ENCODE measurements around the gene PRDM2.
A peak's percentile ranks its signal among the peaks of the same experiment; 100 is the strongest.

Gene PRDM2

DNA sequence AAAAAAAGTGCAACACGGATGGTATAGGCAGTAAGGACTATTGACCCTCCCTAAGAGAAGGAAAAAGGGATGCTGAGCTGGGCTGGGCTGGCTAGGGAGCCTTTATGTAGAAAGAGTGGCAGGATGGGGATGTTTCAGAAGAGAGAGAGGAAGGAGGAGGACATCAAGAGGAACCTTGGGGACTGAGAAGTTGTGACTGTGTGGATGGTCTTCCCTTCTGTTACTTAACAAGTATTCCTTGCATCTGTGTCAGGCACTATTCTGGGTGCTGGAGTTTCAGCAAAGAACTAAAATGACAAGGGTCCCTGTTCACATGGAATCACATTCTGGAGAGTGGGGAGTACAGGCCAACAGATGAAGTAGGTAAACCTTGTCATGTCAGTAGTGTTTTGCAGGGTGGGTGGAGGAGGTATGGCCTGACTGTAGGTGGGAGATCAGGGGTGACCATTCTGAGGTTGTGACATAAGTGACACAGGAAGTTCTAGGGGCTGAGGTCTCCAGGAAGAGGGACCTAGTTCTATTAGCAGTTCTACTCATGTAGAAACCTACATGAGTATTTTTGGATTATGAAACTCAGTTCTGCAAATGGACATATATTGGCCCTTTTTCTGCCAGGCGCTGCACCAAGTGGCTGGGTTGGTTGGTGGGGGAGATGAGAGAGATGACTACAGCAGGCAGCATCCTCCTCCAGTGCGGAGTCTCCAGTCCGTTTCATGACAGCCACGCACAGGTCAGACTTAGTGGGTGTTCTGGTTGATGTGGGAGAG lies 53.8 kb downstream of the PRDM2 start:
- Histone ChIP-seq H3K9me3 (ENCODE audit: control insufficient read depth, insufficient read depth, low read depth, low read length) (no peaks in the 10 kb centered on the region), H3K36me3 (ENCODE audit: control insufficient read depth in 2 of 2, insufficient read depth in 1 of 2, low read length in 2 of 2) (peaks cover 0 to 22% of the 10 kb centered on the region in 2 experiments; a peak in 1 of 3 replicates), H3K27ac (ENCODE audit: extremely low read depth, low read depth, low read length) (no peak overlapping the region), H3K4me1 (ENCODE audit: control insufficient read depth, insufficient read depth, low read length) (peaks cover 20% of the 10 kb centered on the region), H3K4me3 (ENCODE audit: low read depth, low read length) (no peak overlapping the region)
- ChIA-PET CTCF (interaction anchor here (0.7 to 0.9 kb wide), 3 partner anchors 12 to 81 kb away, joined by 3 to 4 read pairs (median 4); no protein-coding TSS in a partner anchor), POLR2A (interaction anchor here (0.9 kb wide), 1 partner anchor 9 kb away, joined by 3 read pairs; no protein-coding TSS in a partner anchor)
- TF ChIP-seq ZNF610 (tag by site-specific recombination; IDR thresholded peaks at IDR 0.05; ENCODE audit: borderline replicate concordance) (no peak), EGR2 (tag by site-specific recombination; IDR thresholded peaks at IDR 0.05; ENCODE audit: low read depth) (0 out of 2 replicates have a peak, but pooled peaks have one; percentile 14)

- Histone ChIP-seq H3K9me3 (ENCODE audit: control insufficient read depth, insufficient read depth, low read depth, low read length) (no peaks in the 10 kb centered on the region), H3K4me3 (ENCODE audit: low read depth, low read length) (no peak overlapping the region), H3K36me3 (ENCODE audit: control insufficient read depth in 2 of 2, insufficient read depth in 1 of 2, low read length in 2 of 2) (peaks cover 0 to 22% of the 10 kb centered on the region in 2 experiments; a peak in 1 of 3 replicates), H3K27ac (ENCODE audit: extremely low read depth, low read depth, low read length) (no peak overlapping the region), H3K4me1 (ENCODE audit: control insufficient read depth, insufficient read depth, low read length) (peaks cover 23% of the 10 kb centered on the region)
- TF ChIP-seq GLI2 (tag by site-specific recombination; IDR thresholded peaks at IDR 0.05; ENCODE audit: borderline replicate concordance, low read depth) (no peak), ZNF600 (tag by site-specific recombination; IDR thresholded peaks at IDR 0.05) (peak; percentile 75)
- ChIA-PET POLR2A (no interaction called here), CTCF (interaction anchor here (1.9 kb wide), 1 partner anchor 25 kb away, joined by 8 read pairs; no protein-coding TSS in a partner anchor)
Observed at GRCh38 chr1:13754510-13755103, 54.6 kb downstream of the PRDM2 start.

DNA sequence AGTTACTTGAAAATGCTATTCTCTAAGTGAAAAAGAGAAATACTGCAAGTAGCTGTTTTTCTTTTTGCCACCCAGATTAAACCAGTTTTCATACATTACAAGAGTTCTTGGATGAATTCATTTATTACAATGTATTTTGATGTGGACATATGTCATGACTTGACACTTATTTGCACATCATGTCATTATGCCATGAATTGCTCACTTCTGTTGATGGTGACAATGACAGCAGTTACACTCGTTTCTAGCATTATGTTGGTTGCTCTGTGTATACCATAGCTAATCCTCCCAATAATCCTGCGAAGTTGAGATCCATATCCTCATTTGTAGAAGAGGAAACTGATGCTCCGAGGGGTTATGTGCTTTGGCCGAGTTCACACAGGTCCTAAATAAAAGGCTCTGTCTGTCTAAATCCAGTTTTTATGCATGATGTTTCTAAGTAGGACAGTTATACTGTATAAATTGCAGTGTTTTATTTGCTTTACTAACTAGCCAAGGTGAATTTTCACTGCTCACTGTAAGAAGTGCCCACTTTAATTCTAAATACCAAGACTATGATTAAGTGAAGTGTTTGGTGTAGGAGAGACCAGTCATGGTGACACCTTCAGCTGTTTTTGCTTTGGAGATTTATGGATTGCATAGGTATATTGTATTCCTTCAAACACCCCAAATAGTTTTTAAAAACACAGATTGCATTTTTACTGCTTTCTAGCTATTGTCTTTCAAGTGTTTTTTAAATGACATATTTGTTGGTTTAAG lies 56.7 kb downstream of the PRDM2 start:
- POLR2A ChIA-PET = interaction anchor here (0.6 to 1.5 kb wide), 2 partner anchors 7 to 1969 kb away, joined by 5 to 10 read pairs; no protein-coding TSS in a partner anchor
- Histone ChIP-seq H3K36me3 (ENCODE audit: control insufficient read depth in 2 of 2, insufficient read depth in 1 of 2, low read length in 2 of 2) (peaks cover 0 to 22% of the 10 kb centered on the region in 2 experiments; a peak in 1 of 3 replicates), H3K27ac (ENCODE audit: extremely low read depth, low read depth, low read length) (no peak overlapping the region), H3K4me3 (ENCODE audit: low read depth, low read length) (no peak overlapping the region), H3K9me3 (ENCODE audit: control insufficient read depth, insufficient read depth, low read depth, low read length) (no peaks in the 10 kb centered on the region), H3K4me1 (ENCODE audit: control insufficient read depth, insufficient read depth, low read length) (peaks cover 20% of the 10 kb centered on the region; the same call in 1 of the 2 replicates)
- CTCF ChIA-PET = interaction anchor here (0.6 to 1.9 kb wide), 4 partner anchors 25 to 72 kb away, joined by 3 to 8 read pairs (median 3); no protein-coding TSS in a partner anchor
- TF ChIP-seq ZNF19 (tag by site-specific recombination; IDR thresholded peaks at IDR 0.05; ENCODE audit: low read depth) = no peak
- TF ChIP-seq, protein P1, sequence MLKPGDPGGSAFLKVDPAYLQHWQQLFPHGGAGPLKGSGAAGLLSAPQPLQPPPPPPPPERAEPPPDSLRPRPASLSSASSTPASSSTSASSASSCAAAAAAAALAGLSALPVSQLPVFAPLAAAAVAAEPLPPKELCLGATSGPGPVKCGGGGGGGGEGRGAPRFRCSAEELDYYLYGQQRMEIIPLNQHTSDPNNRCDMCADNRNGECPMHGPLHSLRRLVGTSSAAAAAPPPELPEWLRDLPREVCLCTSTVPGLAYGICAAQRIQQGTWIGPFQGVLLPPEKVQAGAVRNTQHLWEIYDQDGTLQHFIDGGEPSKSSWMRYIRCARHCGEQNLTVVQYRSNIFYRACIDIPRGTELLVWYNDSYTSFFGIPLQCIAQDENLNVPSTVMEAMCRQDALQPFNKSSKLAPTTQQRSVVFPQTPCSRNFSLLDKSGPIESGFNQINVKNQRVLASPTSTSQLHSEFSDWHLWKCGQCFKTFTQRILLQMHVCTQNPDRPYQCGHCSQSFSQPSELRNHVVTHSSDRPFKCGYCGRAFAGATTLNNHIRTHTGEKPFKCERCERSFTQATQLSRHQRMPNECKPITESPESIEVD (tag by site-specific recombination; IDR thresholded peaks at IDR 0.05) = peak; percentile 39
- 0 out of 2 replicates have a peak, but pooled peaks have one; percentile 35 for TF ChIP-seq SP7 (tag by site-specific recombination; IDR thresholded peaks at IDR 0.05)
- no peak for TF ChIP-seq ZIC2 (tag by site-specific recombination; IDR thresholded peaks at IDR 0.05)

DNA sequence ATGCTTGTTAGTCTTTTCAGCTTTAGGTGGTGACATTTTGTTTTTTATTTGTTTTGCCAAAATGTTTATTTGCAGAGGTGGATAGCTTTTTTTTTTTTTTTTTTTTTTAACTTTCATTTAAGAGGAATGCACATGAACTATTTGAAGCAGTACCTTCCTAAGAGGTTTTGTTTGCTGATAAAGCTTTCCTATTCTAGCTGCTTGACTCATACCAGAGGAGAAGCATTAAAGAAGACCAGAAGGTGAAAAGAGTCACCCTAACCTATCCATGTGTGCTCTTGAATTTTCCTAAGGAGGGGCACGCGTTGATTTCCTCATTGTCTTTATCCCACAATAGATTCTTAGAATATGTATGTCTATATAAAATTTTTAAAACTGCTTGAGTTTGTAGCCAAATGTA lies 57.7 kb downstream of the PRDM2 start:
- POLR2A ChIA-PET = interaction anchor here (0.6 to 1.5 kb wide), 3 partner anchors 8 to 1970 kb away, joined by 4 to 10 read pairs (median 5); no protein-coding TSS in a partner anchor
- no peak overlapping the region for H3K27ac ChIP-seq (ENCODE audit: extremely low read depth, low read depth, low read length)
- no peaks in the 10 kb centered on the region for H3K9me3 ChIP-seq (ENCODE audit: control insufficient read depth, insufficient read depth, low read depth, low read length)
- H3K4me1 ChIP-seq (ENCODE audit: control insufficient read depth, insufficient read depth, low read length) = peaks cover 20% of the 10 kb centered on the region
- peaks cover 0 to 21% of the 10 kb centered on the region in 2 experiments; a peak in 1 of 3 replicates for H3K36me3 ChIP-seq (ENCODE audit: control insufficient read depth in 2 of 2, insufficient read depth in 1 of 2, low read length in 2 of 2)
- CTCF ChIA-PET = interaction anchor here (0.9 kb wide), 1 partner anchor 26 kb away, joined by 3 read pairs; no protein-coding TSS in a partner anchor
- H3K4me3 ChIP-seq (ENCODE audit: low read depth, low read length) = no peak overlapping the region
- TF ChIP-seq ZNF544 (tag by site-specific recombination; IDR thresholded peaks at IDR 0.05) (no peak), ZEB2 (tag by site-specific recombination; IDR thresholded peaks at IDR 0.05) (no peak), ZBTB11 (tag by site-specific recombination; conservative IDR thresholded peaks at IDR 0.05; ENCODE audit: low read depth) (no peak), ZBTB21 (tag by site-specific recombination; IDR thresholded peaks at IDR 0.05) (no peak), WT1 (tag by site-specific recombination; IDR thresholded peaks at IDR 0.05) (no peak), OSR2 (tag by site-specific recombination; IDR thresholded peaks at IDR 0.05) (no peak), YY1 (tag by site-specific recombination; IDR thresholded peaks at IDR 0.05) (no peak)
- TF ChIP-seq, protein P2, sequence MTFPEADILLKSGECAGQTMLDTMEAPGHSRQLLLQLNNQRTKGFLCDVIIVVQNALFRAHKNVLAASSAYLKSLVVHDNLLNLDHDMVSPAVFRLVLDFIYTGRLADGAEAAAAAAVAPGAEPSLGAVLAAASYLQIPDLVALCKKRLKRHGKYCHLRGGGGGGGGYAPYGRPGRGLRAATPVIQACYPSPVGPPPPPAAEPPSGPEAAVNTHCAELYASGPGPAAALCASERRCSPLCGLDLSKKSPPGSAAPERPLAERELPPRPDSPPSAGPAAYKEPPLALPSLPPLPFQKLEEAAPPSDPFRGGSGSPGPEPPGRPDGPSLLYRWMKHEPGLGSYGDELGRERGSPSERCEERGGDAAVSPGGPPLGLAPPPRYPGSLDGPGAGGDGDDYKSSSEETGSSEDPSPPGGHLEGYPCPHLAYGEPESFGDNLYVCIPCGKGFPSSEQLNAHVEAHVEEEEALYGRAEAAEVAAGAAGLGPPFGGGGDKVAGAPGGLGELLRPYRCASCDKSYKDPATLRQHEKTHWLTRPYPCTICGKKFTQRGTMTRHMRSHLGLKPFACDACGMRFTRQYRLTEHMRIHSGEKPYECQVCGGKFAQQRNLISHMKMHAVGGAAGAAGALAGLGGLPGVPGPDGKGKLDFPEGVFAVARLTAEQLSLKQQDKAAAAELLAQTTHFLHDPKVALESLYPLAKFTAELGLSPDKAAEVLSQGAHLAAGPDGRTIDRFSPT (tag by site-specific recombination; IDR thresholded peaks at IDR 0.05) = no peak

Data from HEK293 (cell line).